Measurements from ENCODE around the gene GHDC. TPM values are rescaled to one million over a fixed set of nuclear protein-coding genes. Genes with fewer than 3 reads are reported as not detected.

The GHDC gene
- 10 to 100 TPM; 28.2 to 30.6 TPM for total RNA-seq

GRCh38 chr17:42193969-42194899 lies at the start of gene GHDC:
GHDC (minus strand) TSS chr17:42194494; CDS start chr17:42193581, 913 bp downstream.

GRCh38 chr17:42184713-42185620 lies 9.3 kb downstream of the GHDC start, which contains the start of gene HCRT:
HCRT (minus strand) TSS chr17:42185452; CDS start chr17:42185365, 87 bp downstream.

GRCh38 chr17:42180922-42181850 lies 13.1 kb downstream of the GHDC start, which contains the start of gene KCNH4:
KCNH4 (minus strand) TSS chr17:42181142; CDS start chr17:42180945, 197 bp downstream.

Other genes with a start within 250 kb of the GHDC start
- 100 to 1,000 TPM; 226 to 268 TPM for gene CNP, start 227.7 kb downstream of the GHDC start, total RNA-seq
- 10 to 100 TPM; 52.7 to 74.3 TPM for gene DNAJC7, start 177.1 kb downstream of the GHDC start, total RNA-seq
- 10 to 100 TPM; 25.8 to 33.6 TPM for gene NKIRAS2, start 174.4 kb downstream of the GHDC start, total RNA-seq
- under 1 TPM; under 0.01 to 0.34 TPM for gene C17orf113, start 143.9 kb downstream of the GHDC start, total RNA-seq
- not detected for gene ZNF385C, start 96.0 kb downstream of the GHDC start, total RNA-seq
- gene DHX58, start 81.8 kb downstream of the GHDC start, total RNA-seq: 100 to 1,000 TPM in 1 of 2 donors, 10 to 100 TPM in 1; 86.9 to 121 TPM
- gene KAT2A, start 73.1 kb downstream of the GHDC start, total RNA-seq: 10 to 100 TPM; 16.2 to 17.3 TPM
- gene HSPB9, start 71.7 kb downstream of the GHDC start, total RNA-seq: under 1 TPM in 1 of 2 donors, not detected in 1; under 0.01 TPM
- gene RAB5C, start 39.5 kb downstream of the GHDC start, total RNA-seq: 100 to 1,000 TPM; 140 to 227 TPM
- gene KCNH4, start 13.4 kb downstream of the GHDC start, total RNA-seq: not detected
- not detected for gene HCRT, start 9.0 kb downstream of the GHDC start, total RNA-seq
- gene STAT5B, start 81.9 kb upstream of the GHDC start, total RNA-seq: 10 to 100 TPM; 18.6 to 25.3 TPM
- 10 to 100 TPM; 52.0 to 64.6 TPM for gene STAT5A, start 94.0 kb upstream of the GHDC start, total RNA-seq
- 100 to 1,000 TPM; 142 to 172 TPM for gene STAT3, start 193.9 kb upstream of the GHDC start, total RNA-seq
- 100 to 1,000 TPM; 118 to 153 TPM for gene CAVIN1, start 228.8 kb upstream of the GHDC start, total RNA-seq